NCI-H510A treated with DMSO at 0.1 percent for 48 hours (cell line): ENCODE measurements around the gene TTLL6.

Source experiments
- DNase-seq: peaks from one replicate; lab custom pipeline; 2025; lab: John Stamatoyannopoulos, UW

TTLL6 gene

GRCh38 chr17:48737330-48738043 is 79.5 kb downstream of the TTLL6 start:
- DNase-seq = no peak

GRCh38 chr17:48735062-48735351 is 82.0 kb downstream of the TTLL6 start:
- DNase-seq = no peak

GRCh38 chr17:48734333-48735061 is 82.5 kb downstream of the TTLL6 start:
- DNase-seq = no peak

- no peak for DNase-seq
These were observed 83.2 kb downstream of the TTLL6 start for GRCh38 chr17:48733632-48734328.

GRCh38 chr17:48732688-48733629 is 84.1 kb downstream of the TTLL6 start:
- no peak for DNase-seq

- DNase-seq = no peak
These were observed 85.7 kb downstream of the TTLL6 start for GRCh38 chr17:48731355-48731754.

GRCh38 chr17:48730240-48730550 is 86.8 kb downstream of the TTLL6 start:
- DNase-seq = no peak

GRCh38 chr17:48729335-48730239 is 87.4 kb downstream of the TTLL6 start:
- DNase-seq = peak; percentile 71

GRCh38 chr17:48728232-48729231 is 88.5 kb downstream of the TTLL6 start, which contains the start of gene HOXB13:
TSS of gene HOXB13 (minus strand) at chr17:48728750. CDS start at chr17:48728593, 157 bp downstream.
- peak; percentile 90 for DNase-seq

- DNase-seq = no peak
These were observed 89.4 kb downstream of the TTLL6 start for GRCh38 chr17:48727415-48728175.

GRCh38 chr17:48726916-48727286 is 90.1 kb downstream of the TTLL6 start:
- no peak for DNase-seq

GRCh38 chr17:48726114-48726915 is 90.7 kb downstream of the TTLL6 start:
- DNase-seq = no peak

- no peak for DNase-seq
These were observed 91.6 kb downstream of the TTLL6 start for GRCh38 chr17:48725288-48726064.

- no peak for DNase-seq
These were observed 92.1 kb downstream of the TTLL6 start for GRCh38 chr17:48725004-48725287.

GRCh38 chr17:48724251-48725003 is 92.6 kb downstream of the TTLL6 start:
- peak; percentile 94 for DNase-seq

- peak; percentile 62 for DNase-seq
These were observed 93.4 kb downstream of the TTLL6 start for GRCh38 chr17:48723423-48724250.
